ENCODE data around the gene GAS2L1. TPM values are rescaled to one million over a fixed set of nuclear protein-coding genes. Genes with fewer than 3 reads are reported as not detected.

Gene GAS2L1
- polyA plus RNA-seq, 3 donors, result 14.9 to 20.0 (median 15.7) TPM

DNA sequence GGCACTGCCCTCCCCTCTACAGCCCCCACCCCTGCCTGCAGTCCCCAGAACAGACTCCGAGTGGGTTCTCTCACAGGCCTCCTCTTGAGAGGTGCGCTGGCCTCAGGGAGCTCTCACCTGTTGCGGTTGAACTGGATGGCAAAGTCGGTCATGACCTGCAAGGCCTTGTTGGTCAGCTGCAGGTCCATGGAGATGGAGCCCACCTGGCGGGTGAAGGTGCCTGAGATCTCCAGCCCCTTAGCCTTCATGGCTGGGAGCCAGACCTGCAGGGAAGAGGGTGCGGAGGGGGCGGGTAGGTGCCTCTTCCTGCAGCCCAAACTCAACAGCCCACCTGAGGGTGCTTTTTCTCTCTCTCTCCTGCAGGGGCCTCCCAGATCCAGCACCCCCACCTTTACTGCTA, 27.7 kb downstream of the GAS2L1 start:
- Histone ChIP-seq H3K4me1 (ENCODE audit: control insufficient read depth in 1 of 2, insufficient read depth in 2 of 2, low read length in 2 of 2) (no peaks in the 10 kb centered on the region), H3K27ac (ENCODE audit: low read depth in 1 of 2, low read length in 2 of 2) (no peak overlapping the region), H2AFZ (ENCODE audit: insufficient read depth, low read depth, low read length, poor library complexity, severe bottlenecking) (no peak overlapping the region), H3K4me2 (replicated peaks; ENCODE audit: extremely low read depth, low read length, poor library complexity, severe bottlenecking) (no peak overlapping the region), H3K9me3 (replicated peaks in 1 of 2; ENCODE audit: control insufficient read depth in 1 of 2, insufficient read depth in 1 of 2, low read length in 2 of 2) (no peaks in the 10 kb centered on the region), H3K36me3 (replicated peaks in 1 of 2; ENCODE audit: control insufficient read depth in 1 of 2, insufficient read depth in 2 of 2, low read length in 2 of 2) (peaks cover 99 to 100% of the 10 kb centered on the region in 2 donors), H3K9ac (ENCODE audit: insufficient read depth, low read length, poor library complexity, severe bottlenecking) (no peak overlapping the region), H3K79me2 (ENCODE audit: insufficient read depth, low read length) (no peaks in the 10 kb centered on the region), H3K4me3 (replicated peaks in 1 of 3; ENCODE audit: low read depth in 2 of 3, low read length in 3 of 3) (no peak overlapping the region), H3K27me3 (ENCODE audit: control insufficient read depth in 2 of 2, insufficient read depth in 2 of 2, low read length in 2 of 2) (no peaks in the 10 kb centered on the region), H4K20me1 (ENCODE audit: insufficient read depth, low read length) (peaks cover 64% of the 10 kb centered on the region)
- DNase-seq, result no peak
- WGBS (ENCODE audit: insufficient coverage), result 99% methylated on average over 5 of the region's 7 CpGs
- intact Hi-C loops (cut with micrococcal nuclease), result no loop called here
- Mint-ChIP-seq H3K9me3 (no peaks in the 10 kb centered on the region), H3K27ac (peak overlapping the region in 1 of 7 donors; percentile 33), H3K27me3 (ENCODE audit: low read depth in 3 of 3) (peaks cover 0 to 2% (median 1%) of the 10 kb centered on the region in 3 donors), H3K36me3 (peaks cover 83 to 97% of the 10 kb centered on the region in 2 donors), H3K4me3 (no peak overlapping the region), H3K4me1 (no peaks in the 10 kb centered on the region)
- TF ChIP-seq, protein P1, sequence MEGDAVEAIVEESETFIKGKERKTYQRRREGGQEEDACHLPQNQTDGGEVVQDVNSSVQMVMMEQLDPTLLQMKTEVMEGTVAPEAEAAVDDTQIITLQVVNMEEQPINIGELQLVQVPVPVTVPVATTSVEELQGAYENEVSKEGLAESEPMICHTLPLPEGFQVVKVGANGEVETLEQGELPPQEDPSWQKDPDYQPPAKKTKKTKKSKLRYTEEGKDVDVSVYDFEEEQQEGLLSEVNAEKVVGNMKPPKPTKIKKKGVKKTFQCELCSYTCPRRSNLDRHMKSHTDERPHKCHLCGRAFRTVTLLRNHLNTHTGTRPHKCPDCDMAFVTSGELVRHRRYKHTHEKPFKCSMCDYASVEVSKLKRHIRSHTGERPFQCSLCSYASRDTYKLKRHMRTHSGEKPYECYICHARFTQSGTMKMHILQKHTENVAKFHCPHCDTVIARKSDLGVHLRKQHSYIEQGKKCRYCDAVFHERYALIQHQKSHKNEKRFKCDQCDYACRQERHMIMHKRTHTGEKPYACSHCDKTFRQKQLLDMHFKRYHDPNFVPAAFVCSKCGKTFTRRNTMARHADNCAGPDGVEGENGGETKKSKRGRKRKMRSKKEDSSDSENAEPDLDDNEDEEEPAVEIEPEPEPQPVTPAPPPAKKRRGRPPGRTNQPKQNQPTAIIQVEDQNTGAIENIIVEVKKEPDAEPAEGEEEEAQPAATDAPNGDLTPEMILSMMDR (IDR thresholded peaks at IDR 0.05), result no peak

DNA sequence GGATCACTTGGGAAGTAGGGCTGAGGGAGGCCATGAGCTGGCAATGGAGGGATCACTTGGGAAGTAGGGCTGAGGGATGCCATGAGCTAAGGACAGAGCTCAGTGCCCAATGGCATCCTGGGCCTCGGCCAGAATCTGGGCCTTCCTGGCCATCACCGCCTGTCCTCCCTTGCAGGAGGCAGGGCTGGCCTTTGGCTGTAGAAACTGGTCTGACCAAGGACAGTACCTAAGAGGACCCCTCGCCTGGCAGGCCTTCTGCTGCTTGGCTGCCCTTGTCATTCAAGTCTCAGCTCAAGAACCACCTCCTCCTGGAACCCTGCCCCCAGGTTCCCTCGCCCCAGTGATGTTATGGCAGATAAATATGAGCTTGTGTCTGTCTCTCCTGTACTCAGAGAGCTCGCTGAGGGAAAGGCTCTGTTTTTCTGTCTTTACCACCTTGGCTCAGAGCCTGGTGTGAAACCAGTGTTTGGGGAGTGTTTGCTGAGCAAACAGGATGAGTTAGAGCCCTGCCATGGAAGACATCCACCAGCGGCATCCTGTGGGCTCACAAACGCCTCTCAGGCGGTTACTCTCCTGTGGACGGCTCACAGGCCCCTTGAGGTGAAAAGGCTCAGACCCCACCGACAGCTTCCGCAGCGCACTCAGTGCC, 28.4 kb downstream of the GAS2L1 start:
- no peak overlapping the region for H3K4me2 ChIP-seq (replicated peaks; ENCODE audit: extremely low read depth, low read length, poor library complexity, severe bottlenecking)
- peaks cover 99 to 100% of the 10 kb centered on the region in 2 donors for H3K36me3 ChIP-seq (replicated peaks in 1 of 2; ENCODE audit: control insufficient read depth in 1 of 2, insufficient read depth in 2 of 2, low read length in 2 of 2)
- no peak overlapping the region for H3K9ac ChIP-seq (ENCODE audit: insufficient read depth, low read length, poor library complexity, severe bottlenecking)
- H3K9me3 ChIP-seq (replicated peaks in 1 of 2; ENCODE audit: control insufficient read depth in 1 of 2, insufficient read depth in 1 of 2, low read length in 2 of 2), result no peaks in the 10 kb centered on the region
- H2AFZ ChIP-seq (ENCODE audit: insufficient read depth, low read depth, low read length, poor library complexity, severe bottlenecking), result no peak overlapping the region
- no peaks in the 10 kb centered on the region for H3K4me1 ChIP-seq (ENCODE audit: control insufficient read depth in 1 of 2, insufficient read depth in 2 of 2, low read length in 2 of 2)
- H3K4me3 ChIP-seq (replicated peaks in 1 of 3; ENCODE audit: low read depth in 2 of 3, low read length in 3 of 3), result no peak overlapping the region
- H3K36me3 Mint-ChIP-seq, result peaks cover 83 to 97% of the 10 kb centered on the region in 2 donors
- H3K27ac Mint-ChIP-seq, result peak overlapping the region in 1 of 7 donors; percentile 77
- H4K20me1 ChIP-seq (ENCODE audit: insufficient read depth, low read length), result peaks cover 59% of the 10 kb centered on the region
- no peak overlapping the region for H3K4me3 Mint-ChIP-seq
- no peak overlapping the region for H3K27ac ChIP-seq (ENCODE audit: low read depth in 1 of 2, low read length in 2 of 2)
- peaks cover 0 to 2% (median 1%) of the 10 kb centered on the region in 3 donors for H3K27me3 Mint-ChIP-seq (ENCODE audit: low read depth in 3 of 3)
- H3K4me1 Mint-ChIP-seq, result no peaks in the 10 kb centered on the region
- TF ChIP-seq, protein P1 (IDR thresholded peaks at IDR 0.05), result no peak
- no peaks in the 10 kb centered on the region for H3K79me2 ChIP-seq (ENCODE audit: insufficient read depth, low read length)
- 99% methylated on average over 11 of the region's 12 CpGs for WGBS (ENCODE audit: insufficient coverage)
- H3K27me3 ChIP-seq (ENCODE audit: control insufficient read depth in 2 of 2, insufficient read depth in 2 of 2, low read length in 2 of 2), result no peaks in the 10 kb centered on the region
- no peaks in the 10 kb centered on the region for H3K9me3 Mint-ChIP-seq
- intact Hi-C loops (cut with micrococcal nuclease), result no loop called here
- DNase-seq, result no peak

Data from CD14-positive monocyte (primary cell).